Measurements from ENCODE around the gene LUC7L3.

LUC7L3 gene, protein sequence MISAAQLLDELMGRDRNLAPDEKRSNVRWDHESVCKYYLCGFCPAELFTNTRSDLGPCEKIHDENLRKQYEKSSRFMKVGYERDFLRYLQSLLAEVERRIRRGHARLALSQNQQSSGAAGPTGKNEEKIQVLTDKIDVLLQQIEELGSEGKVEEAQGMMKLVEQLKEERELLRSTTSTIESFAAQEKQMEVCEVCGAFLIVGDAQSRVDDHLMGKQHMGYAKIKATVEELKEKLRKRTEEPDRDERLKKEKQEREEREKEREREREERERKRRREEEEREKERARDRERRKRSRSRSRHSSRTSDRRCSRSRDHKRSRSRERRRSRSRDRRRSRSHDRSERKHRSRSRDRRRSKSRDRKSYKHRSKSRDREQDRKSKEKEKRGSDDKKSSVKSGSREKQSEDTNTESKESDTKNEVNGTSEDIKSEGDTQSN

DNA sequence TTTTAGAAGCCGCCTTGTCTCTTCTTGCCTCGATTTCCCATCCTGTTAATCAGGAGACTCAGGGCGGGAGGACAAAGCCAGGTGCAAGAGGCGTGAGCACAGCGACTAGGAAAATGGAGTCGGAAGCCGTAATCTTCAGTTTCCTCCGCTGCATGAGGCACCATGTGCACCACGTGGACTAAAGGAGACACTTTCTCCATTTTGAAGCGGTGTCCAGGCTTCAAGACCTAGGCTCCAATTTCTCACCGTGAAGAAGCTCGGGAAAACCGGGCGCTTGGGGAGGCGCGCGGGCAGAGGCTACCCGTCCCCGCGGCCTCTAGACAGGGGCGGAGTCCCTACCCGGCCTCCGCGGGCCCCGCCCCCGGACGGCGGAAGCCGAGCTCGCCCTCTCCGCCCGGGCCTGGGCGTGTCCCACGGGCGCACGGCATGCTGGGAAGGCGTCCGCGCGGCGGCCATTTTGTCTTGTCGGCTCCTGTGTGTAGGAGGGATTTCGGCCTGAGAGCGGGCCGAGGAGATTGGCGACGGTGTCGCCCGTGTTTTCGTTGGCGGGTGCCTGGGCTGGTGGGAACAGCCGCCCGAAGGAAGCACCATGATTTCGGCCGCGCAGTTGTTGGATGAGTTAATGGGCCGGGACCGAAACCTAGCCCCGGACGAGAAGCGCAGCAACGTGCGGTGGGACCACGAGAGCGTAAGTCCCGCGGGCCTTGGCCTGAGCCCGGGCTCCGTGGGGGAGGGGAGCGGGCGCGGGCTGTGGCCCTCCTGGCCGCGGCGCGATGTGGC lies at the start of gene LUC7L3:
Gene LUC7L3 (plus strand): TSS at position 460 of the 780 bp plus-strand sequence. CDS start 130 bp downstream, at position 590.
- no peak for TF ChIP-seq CTCF (IDR thresholded peaks at IDR 0.05; ENCODE audit: control extremely low read depth, extremely low read depth, low read depth, missing control alignments)
- DNase-seq (ENCODE audit: extremely low spot score) = peak; percentile 98
- POLR2A ChIA-PET = interaction anchor here (0.7 to 1.0 kb wide), 3 partner anchors 8 to 236 kb away, joined by 3 to 4 read pairs (median 4); partner anchors contain the start of gene TOB1
- CTCF ChIA-PET = interaction anchor here (0.9 to 1.0 kb wide), 3 partner anchors 11 to 67 kb away, joined by 3 to 4 read pairs (median 3); no protein-coding TSS in a partner anchor

DNA sequence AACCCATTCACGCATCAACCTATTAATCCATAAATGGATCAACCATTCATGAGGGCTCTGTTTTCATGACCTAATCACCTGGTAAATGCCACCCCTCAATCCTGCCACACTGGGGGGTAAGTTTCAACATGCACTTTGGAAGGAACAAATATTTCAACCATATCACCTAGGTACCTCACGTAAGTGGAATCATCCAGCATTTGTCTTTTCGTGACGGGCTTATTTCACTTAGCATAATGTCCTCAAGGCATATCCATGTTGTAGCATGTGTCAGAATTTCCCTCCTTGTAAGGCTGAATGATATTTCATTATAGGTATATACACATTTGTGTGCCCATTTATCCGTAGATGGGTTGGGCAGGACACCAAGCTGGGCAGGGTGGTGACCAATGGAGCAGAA lies 47.3 kb upstream of the LUC7L3 start:
- no peak for DNase-seq (ENCODE audit: extremely low spot score)
- TF ChIP-seq CTCF (IDR thresholded peaks at IDR 0.05; ENCODE audit: control extremely low read depth, extremely low read depth, low read depth, missing control alignments) = no peak
- ChIA-PET CTCF (interaction anchor here (1.2 kb wide), 1 partner anchor 20 kb away, joined by 3 read pairs; no protein-coding TSS in a partner anchor), POLR2A (no interaction called here)

GRCh38 chr17:50672831-50673551 lies 46.4 kb upstream of the LUC7L3 start:
- no peak for TF ChIP-seq CTCF (IDR thresholded peaks at IDR 0.05; ENCODE audit: control extremely low read depth, extremely low read depth, low read depth, missing control alignments)
- no peak for DNase-seq (ENCODE audit: extremely low spot score)
- POLR2A ChIA-PET = no interaction called here
- CTCF ChIA-PET = interaction anchor here (1.2 kb wide), 1 partner anchor 19 kb away, joined by 3 read pairs; no protein-coding TSS in a partner anchor

GRCh38 chr17:50675190-50675589 lies 44.2 kb upstream of the LUC7L3 start:
- no peak for DNase-seq (ENCODE audit: extremely low spot score)
- TF ChIP-seq CTCF (IDR thresholded peaks at IDR 0.05; ENCODE audit: control extremely low read depth, extremely low read depth, low read depth, missing control alignments) = no peak
- ChIA-PET POLR2A (no interaction called here), CTCF (interaction anchor here (1.2 kb wide), 1 partner anchor 20 kb away, joined by 3 read pairs; no protein-coding TSS in a partner anchor)

- no peak for DNase-seq (ENCODE audit: extremely low spot score)
- no peak for TF ChIP-seq CTCF (IDR thresholded peaks at IDR 0.05; ENCODE audit: control extremely low read depth, extremely low read depth, low read depth, missing control alignments)
- ChIA-PET POLR2A (no interaction called here), CTCF (no interaction called here)
These were observed 43.8 kb upstream of the LUC7L3 start for GRCh38 chr17:50675627-50676026.
